Mononuclear cell (primary cell): Measurements from ENCODE around the gene ZNF18. TPM values are rescaled to one million over a fixed set of nuclear protein-coding genes. Genes with fewer than 3 reads are reported as not detected.
"Not testable (repeated sequence)": the region's sequence is repeated elsewhere in the genome, so short reads cannot be mapped to it uniquely, and the experiment has no call there.

Experiments used
- H3K27me3 ChIP-seq: 2 replicates; pipeline ENCODE4 v1.6.0; 2011; ENCODE audit warnings: low read length, control low read depth; ENCODE audit not compliant: insufficient read depth
- H3K4me1 ChIP-seq: 2 replicates; pipeline ENCODE4 v1.5.1; 2011; ENCODE audit warnings: mild to moderate bottlenecking, low read length, control low read depth; ENCODE audit not compliant: insufficient read depth
- H3K4me3 ChIP-seq: 2 replicates; pipeline ENCODE4 v1.5.1; 2011; ENCODE audit warnings: mild to moderate bottlenecking, low read length, moderate library complexity
- H3K9me3 ChIP-seq: 2 replicates; pipeline ENCODE4 v1.5.1; 2011; ENCODE audit warnings: low read depth, mild to moderate bottlenecking, control low read depth, low read length
- total RNA-seq: library from RNA; depleted of rRNA; stranded (reverse); fragments of >200 nt; gene quantifications from one replicate; pipeline ENCODE4 v1.2.3, GENCODE V29; 2012

ZNF18 gene
- total RNA-seq, 1 donor, result 16.8 TPM

GRCh38 chr17:11999696-12000095, 2.4 kb upstream of the ZNF18 start:
- Histone ChIP-seq H3K27me3 (no peaks in the 10 kb centered on the region), H3K4me1 (peaks cover 23% of the 10 kb centered on the region), H3K9me3 (no peaks in the 10 kb centered on the region), H3K4me3 (no peak overlapping the region)

GRCh38 chr17:11997972-11998233, 628 bp upstream of the ZNF18 start:
- peaks cover 23% of the 10 kb centered on the region for H3K4me1 ChIP-seq
- no peaks in the 10 kb centered on the region for H3K9me3 ChIP-seq
- no peaks in the 10 kb centered on the region for H3K27me3 ChIP-seq
- peak overlapping the region; percentile 76 for H3K4me3 ChIP-seq

GRCh38 chr17:11996722-11997146, 541 bp downstream of the ZNF18 start:
- Histone ChIP-seq H3K4me1 (peaks cover 23% of the 10 kb centered on the region), H3K4me3 (peak overlapping the region; percentile 76), H3K27me3 (no peaks in the 10 kb centered on the region), H3K9me3 (no peaks in the 10 kb centered on the region)

GRCh38 chr17:11991461-11991860, 5.8 kb downstream of the ZNF18 start:
- Histone ChIP-seq H3K27me3 (no peaks in the 10 kb centered on the region), H3K4me1 (no peaks in the 10 kb centered on the region), H3K9me3 (no peaks in the 10 kb centered on the region)

GRCh38 chr17:11990363-11990983, 6.8 kb downstream of the ZNF18 start:
- no peaks in the 10 kb centered on the region for H3K9me3 ChIP-seq
- H3K4me1 ChIP-seq, result no peaks in the 10 kb centered on the region
- no peaks in the 10 kb centered on the region for H3K27me3 ChIP-seq
- no peak overlapping the region for H3K4me3 ChIP-seq

More at GRCh38 chr17:11991461-11991860, 5.8 kb downstream of the ZNF18 start:
- H3K4me3 ChIP-seq, result no peak overlapping the region

GRCh38 chr17:11986942-11987329, 10.3 kb downstream of the ZNF18 start:
- Histone ChIP-seq H3K4me3 (no peak overlapping the region), H3K4me1 (no peaks in the 10 kb centered on the region), H3K27me3 (no peaks in the 10 kb centered on the region), H3K9me3 (no peaks in the 10 kb centered on the region)

- H3K4me3 ChIP-seq, result no peak overlapping the region
- no peaks in the 10 kb centered on the region for H3K27me3 ChIP-seq
- H3K9me3 ChIP-seq, result no peaks in the 10 kb centered on the region
- H3K4me1 ChIP-seq, result no peaks in the 10 kb centered on the region
Observed at GRCh38 chr17:11986179-11986941, 10.9 kb downstream of the ZNF18 start.

- no peaks in the 10 kb centered on the region for H3K9me3 ChIP-seq
- H3K4me3 ChIP-seq, result no peak overlapping the region
- no peaks in the 10 kb centered on the region for H3K27me3 ChIP-seq
- H3K4me1 ChIP-seq, result no peaks in the 10 kb centered on the region
Observed at GRCh38 chr17:11981862-11982261, 15.4 kb downstream of the ZNF18 start.

- Histone ChIP-seq H3K4me1 (no peaks in the 10 kb centered on the region), H3K4me3 (no peak overlapping the region), H3K27me3 (no peaks in the 10 kb centered on the region), H3K9me3 (no peaks in the 10 kb centered on the region)
Observed at GRCh38 chr17:11980813-11981212, 16.5 kb downstream of the ZNF18 start.

GRCh38 chr17:11979795-11980194, 17.5 kb downstream of the ZNF18 start:
- H3K4me3 ChIP-seq, result no peak overlapping the region
- H3K27me3 ChIP-seq, result no peaks in the 10 kb centered on the region
- no peaks in the 10 kb centered on the region for H3K4me1 ChIP-seq
- H3K9me3 ChIP-seq, result no peaks in the 10 kb centered on the region

- not testable (repeated sequence) for H3K4me1 ChIP-seq, H3K4me3 ChIP-seq, H3K9me3 ChIP-seq, H3K27me3 ChIP-seq
Observed at GRCh38 chr17:11972741-11973140, 24.5 kb downstream of the ZNF18 start.

GRCh38 chr17:11969565-11969964, 27.7 kb downstream of the ZNF18 start:
- no peaks in the 10 kb centered on the region for H3K27me3 ChIP-seq
- H3K4me3 ChIP-seq, result no peak overlapping the region
- H3K9me3 ChIP-seq, result peaks cover 29% of the 10 kb centered on the region
- no peaks in the 10 kb centered on the region for H3K4me1 ChIP-seq

GRCh38 chr17:11954936-11955335, 42.3 kb downstream of the ZNF18 start:
- Histone ChIP-seq H3K4me1 (no peaks in the 10 kb centered on the region), H3K4me3 (no peak overlapping the region)

GRCh38 chr17:11953924-11954323, 43.4 kb downstream of the ZNF18 start:
- no peak overlapping the region for H3K4me3 ChIP-seq
- peaks cover 12% of the 10 kb centered on the region for H3K9me3 ChIP-seq
- H3K27me3 ChIP-seq, result no peaks in the 10 kb centered on the region
- no peaks in the 10 kb centered on the region for H3K4me1 ChIP-seq

More at GRCh38 chr17:11954936-11955335, 42.3 kb downstream of the ZNF18 start:
- Histone ChIP-seq H3K9me3 (peaks cover 12% of the 10 kb centered on the region), H3K27me3 (no peaks in the 10 kb centered on the region)

GRCh38 chr17:11952610-11953009, 44.7 kb downstream of the ZNF18 start:
- Histone ChIP-seq H3K4me1 (no peaks in the 10 kb centered on the region), H3K27me3 (no peaks in the 10 kb centered on the region), H3K4me3 (no peak overlapping the region), H3K9me3 (peaks cover 12% of the 10 kb centered on the region)
